IPS-18c (cell line): ENCODE measurements around the gene RALGPS1.

Experiments
- H3K4me3 ChIP-seq: 2 replicates; pipeline ENCODE4 v1.7.0; 2013; ENCODE audit warnings: low read depth, mild to moderate bottlenecking, low read length, moderate library complexity; ENCODE audit not compliant: insufficient read depth
- H3K9me3 ChIP-seq: one replicate; pipeline ENCODE4 v1.6.1; 2013; ENCODE audit warnings: mild to moderate bottlenecking, low read length, moderate library complexity; ENCODE audit not compliant: control insufficient read depth, insufficient read depth

The RALGPS1 gene

GRCh38 chr9:127194881-127195713 is 280.5 kb downstream of the RALGPS1 start:
- no peak overlapping the region for H3K4me3 ChIP-seq
- no peaks in the 10 kb centered on the region for H3K9me3 ChIP-seq

GRCh38 chr9:127195976-127196825 is 281.6 kb downstream of the RALGPS1 start:
- no peaks in the 10 kb centered on the region for H3K9me3 ChIP-seq
- no peak overlapping the region for H3K4me3 ChIP-seq

- Histone ChIP-seq H3K9me3 (no peaks in the 10 kb centered on the region), H3K4me3 (no peak overlapping the region)
Observed at GRCh38 chr9:127196826-127197145, 282.2 kb downstream of the RALGPS1 start.

GRCh38 chr9:127197186-127197860 is 282.7 kb downstream of the RALGPS1 start:
- Histone ChIP-seq H3K4me3 (no peak overlapping the region), H3K9me3 (no peaks in the 10 kb centered on the region)

GRCh38 chr9:127197861-127198430 is 283.4 kb downstream of the RALGPS1 start:
- Histone ChIP-seq H3K4me3 (no peak overlapping the region), H3K9me3 (no peaks in the 10 kb centered on the region)

- H3K9me3 ChIP-seq: no peaks in the 10 kb centered on the region
- H3K4me3 ChIP-seq: no peak overlapping the region
Observed at GRCh38 chr9:127198587-127198986, 284.0 kb downstream of the RALGPS1 start.

- H3K4me3 ChIP-seq: no peak overlapping the region
Observed at GRCh38 chr9:127199001-127199791, 284.6 kb downstream of the RALGPS1 start.

GRCh38 chr9:127200106-127200862 is 285.7 kb downstream of the RALGPS1 start:
- no peaks in the 10 kb centered on the region for H3K9me3 ChIP-seq
- H3K4me3 ChIP-seq: no peak overlapping the region

More at GRCh38 chr9:127199001-127199791, 284.6 kb downstream of the RALGPS1 start:
- no peaks in the 10 kb centered on the region for H3K9me3 ChIP-seq

GRCh38 chr9:127201071-127201541 is 286.5 kb downstream of the RALGPS1 start:
- H3K9me3 ChIP-seq: no peaks in the 10 kb centered on the region
- no peak overlapping the region for H3K4me3 ChIP-seq

- Histone ChIP-seq H3K4me3 (no peak overlapping the region), H3K9me3 (no peaks in the 10 kb centered on the region)
Observed at GRCh38 chr9:127201731-127202130, 287.1 kb downstream of the RALGPS1 start.

- Histone ChIP-seq H3K9me3 (no peaks in the 10 kb centered on the region), H3K4me3 (no peak overlapping the region)
Observed at GRCh38 chr9:127202461-127203169, 288.0 kb downstream of the RALGPS1 start.

GRCh38 chr9:127203681-127204327 is 289.2 kb downstream of the RALGPS1 start:
- Histone ChIP-seq H3K9me3 (no peaks in the 10 kb centered on the region), H3K4me3 (no peak overlapping the region)

GRCh38 chr9:127204771-127205470 is 290.3 kb downstream of the RALGPS1 start:
- H3K4me3 ChIP-seq: no peak overlapping the region
- no peaks in the 10 kb centered on the region for H3K9me3 ChIP-seq

GRCh38 chr9:127205952-127206351 is 291.4 kb downstream of the RALGPS1 start:
- H3K4me3 ChIP-seq: no peak overlapping the region
- peaks cover 3% of the 10 kb centered on the region for H3K9me3 ChIP-seq
